HUDEP-2 (cell line): ENCODE results near the gene GRIK4.

Source experiments
- DNase-seq, 76 experiments: peaks; one replicate each; lab custom pipeline; 2025; ENCODE audit not compliant: unreplicated experiment in 76 of 76; lab: John Stamatoyannopoulos, UW

Gene GRIK4

DNA sequence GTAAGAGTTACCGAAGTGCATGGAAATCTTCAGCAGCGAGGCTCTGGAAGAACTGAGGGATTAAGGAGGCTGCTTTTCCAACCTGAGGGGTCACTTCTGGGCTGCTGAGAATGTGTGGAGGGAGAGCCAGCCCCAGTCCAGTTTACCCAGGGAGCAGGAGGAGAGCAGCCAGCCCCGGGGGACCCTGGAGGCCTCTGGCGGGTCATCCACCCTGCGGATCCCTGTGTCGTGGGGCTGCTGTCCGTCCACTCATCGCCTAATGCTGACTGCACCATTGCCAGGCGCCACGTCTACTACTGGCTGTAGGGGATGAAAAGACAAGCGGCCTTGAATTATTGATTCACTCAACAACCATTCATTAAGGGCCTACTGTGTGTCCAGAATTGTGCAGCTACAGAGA lies 283.6 kb downstream of the GRIK4 start:
- no peak for DNase-seq

DNA sequence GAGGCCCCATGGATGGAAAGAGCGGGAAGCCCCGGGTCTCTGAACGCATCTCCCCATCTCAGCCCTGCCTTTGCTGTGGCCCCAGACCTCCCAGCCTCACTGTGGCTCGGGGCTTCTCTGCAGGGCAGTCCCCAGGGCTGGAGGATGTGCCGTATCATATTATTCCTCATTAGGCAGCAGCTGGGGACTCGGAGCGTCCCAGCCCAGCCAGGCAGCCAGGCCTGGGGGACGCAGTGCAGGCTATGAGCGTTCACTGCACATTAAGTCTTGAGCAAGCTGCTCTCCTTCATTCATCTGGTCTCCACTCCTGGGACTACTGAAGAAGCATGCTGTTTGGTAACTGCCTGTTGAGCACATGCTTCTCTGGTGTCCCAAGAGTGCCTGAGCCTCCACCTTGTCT lies 285.6 kb downstream of the GRIK4 start:
- DNase-seq, result no peak

DNA sequence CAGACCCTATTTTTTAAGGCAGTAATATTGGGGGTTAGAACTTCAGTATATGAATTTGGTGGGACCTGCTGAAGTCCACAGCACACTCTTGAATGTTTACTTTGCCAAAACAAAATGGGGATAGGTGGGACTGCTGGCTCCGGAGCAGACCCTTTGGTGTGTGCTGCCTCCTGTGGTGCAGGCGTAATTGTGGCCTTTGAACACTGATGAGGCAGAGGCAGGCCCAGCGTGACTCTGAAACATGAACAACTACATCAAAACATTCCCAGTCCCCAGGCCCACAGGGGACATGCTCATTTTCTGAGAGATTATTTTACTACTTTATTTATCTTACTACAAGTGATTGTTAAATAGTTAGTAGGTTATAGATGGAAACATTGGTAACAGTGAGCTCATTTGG lies 287.3 kb downstream of the GRIK4 start:
- no peak for DNase-seq

DNA sequence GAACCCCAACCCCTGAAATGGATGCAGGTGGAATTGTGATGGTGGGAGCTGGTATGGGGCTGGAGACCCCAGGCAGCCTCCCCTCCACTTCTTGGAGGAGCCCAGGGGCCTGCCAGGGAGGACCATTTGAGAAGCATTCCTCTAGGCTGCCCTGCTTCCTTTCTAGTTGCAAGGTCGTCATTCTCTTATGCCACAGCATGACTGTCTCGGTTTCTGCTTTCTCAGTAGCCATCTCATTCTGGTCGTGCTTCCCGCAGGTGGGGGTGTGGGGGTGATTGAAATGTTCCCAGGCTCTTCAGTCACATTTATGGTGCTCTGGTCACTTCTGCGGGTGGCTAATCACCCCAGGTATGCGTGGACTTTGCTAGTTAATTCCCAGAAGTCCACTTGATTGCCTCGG lies 288.7 kb downstream of the GRIK4 start:
- no peak for DNase-seq

DNA sequence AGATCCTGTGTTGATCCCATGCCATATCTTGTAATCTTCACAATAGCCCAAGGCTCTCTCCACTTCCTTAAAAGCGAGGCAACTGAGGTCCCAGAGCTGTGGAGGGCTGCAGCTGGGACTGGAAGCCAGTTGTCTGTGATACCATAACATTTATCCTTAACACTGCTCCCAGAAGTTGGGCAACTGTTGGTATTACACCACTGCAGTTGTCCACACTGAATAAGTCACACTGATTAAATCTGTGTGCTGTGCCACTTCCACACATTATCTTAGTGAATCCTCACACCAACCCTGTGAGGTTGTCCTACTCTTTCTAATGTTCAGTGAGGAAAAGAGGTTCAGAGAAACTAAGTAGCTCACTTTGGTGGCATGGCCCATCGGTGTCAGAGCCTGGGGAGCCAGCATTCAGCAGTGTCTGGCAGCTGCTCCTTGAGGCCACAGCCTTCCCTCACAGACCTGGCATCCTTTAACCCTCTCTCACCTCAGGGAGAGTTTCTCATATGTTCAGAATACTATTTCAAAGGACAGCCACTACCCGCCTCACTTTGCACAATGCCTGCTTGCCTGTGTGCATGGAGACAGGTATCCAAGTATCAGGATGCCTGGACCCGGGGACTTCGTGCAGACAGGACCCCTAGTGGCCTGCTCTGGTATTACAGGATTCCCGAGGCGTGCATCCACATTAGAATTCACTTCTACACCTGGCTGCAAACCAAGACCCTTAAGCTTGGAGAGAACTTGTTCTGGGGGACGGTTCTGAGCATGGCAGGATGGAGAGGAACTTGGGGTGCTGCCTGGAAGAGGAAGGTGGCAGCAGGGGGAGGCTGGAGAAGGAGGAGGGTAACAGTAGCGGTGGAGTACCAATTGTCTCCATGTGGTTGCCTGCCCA lies 290.5 kb downstream of the GRIK4 start:
- DNase-seq, result peak in 29 of 76 experiments; percentile 0 to 44 (median 11)

DNA sequence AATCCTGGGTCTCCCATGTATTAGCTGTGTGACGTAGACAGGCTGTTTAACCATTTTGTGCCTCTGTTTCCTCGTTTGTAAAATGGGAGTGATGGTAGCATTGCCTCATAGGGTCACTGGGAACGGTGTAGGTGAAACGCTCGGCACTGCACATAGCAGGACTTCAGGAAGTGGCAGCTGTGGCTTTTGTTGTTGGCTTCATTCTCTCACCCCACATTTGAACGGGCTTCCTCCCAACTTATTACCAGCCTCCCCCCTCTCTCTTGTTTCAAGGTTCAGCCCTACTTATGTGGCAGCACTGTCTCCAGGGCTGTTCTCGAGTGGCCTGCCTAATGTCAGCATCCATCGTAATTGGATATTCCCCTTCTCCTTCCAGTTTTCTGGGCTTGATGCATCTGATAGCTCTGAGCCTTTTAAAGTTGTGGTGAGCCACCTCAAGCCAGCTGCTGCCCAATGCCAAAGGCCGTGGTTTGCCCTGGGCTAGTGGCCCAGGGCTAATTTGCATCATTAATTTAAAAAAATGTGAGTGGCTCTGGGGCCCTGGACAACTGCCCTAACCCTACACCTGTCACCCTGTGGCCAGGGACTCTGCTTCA lies 294.5 kb downstream of the GRIK4 start:
- DNase-seq, result no peak

DNA sequence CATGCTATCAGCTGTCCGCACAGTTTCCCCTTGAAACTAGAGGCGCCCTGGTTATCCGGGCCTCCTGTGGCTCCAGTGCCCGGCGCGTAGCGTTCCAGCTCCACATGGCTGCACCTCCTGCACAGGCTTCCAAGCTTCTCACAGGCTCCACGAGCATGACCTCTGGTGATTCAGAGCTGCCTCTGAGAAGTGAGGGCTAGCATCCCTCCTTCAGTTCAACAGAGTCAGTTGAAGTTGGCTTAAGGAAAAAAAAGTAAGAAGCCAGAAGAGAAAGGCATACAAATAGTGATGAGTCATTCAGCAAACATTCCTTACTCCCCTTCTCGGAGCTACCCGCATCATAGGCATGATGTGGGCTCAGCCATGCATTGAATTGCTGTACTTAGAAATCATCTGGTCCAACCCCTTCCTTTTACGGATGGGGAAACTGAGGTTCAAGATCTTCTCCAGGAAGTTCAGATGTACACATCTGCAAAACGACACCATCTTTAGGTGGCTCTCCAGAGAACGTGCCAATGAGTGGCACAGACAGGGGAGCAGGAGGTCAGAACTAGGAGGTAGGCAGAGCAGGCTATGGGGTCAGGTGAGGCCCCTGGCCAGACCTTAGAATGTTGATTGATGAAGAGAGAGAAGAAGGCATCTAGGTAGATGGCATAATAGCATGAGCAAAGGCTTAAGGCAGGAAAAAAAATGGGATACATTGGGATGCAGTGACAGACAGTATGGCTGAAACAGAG lies 296.0 kb downstream of the GRIK4 start:
- DNase-seq, result no peak

DNA sequence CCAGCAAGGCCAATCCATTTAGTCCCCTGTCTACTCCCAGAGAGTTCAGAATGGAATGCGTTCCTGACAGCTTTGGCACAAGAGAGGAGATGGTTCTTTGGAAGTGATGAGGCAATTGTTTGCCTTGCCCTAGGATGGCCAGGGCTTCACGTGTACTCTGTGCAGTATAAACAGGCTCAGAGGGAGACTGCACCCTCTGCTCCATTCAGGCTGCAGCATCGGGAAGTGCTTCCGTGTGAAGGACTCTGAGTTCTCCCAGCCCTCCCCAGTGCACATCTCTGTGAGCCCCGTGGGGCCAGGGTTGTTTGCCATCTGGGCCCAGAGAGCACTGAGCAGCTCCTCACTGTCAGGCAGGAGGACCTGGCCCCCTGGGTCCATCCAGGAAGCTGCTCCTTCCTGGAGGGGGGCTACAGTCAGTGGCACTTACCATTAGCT lies 297.1 kb downstream of the GRIK4 start:
- DNase-seq, result no peak

DNA sequence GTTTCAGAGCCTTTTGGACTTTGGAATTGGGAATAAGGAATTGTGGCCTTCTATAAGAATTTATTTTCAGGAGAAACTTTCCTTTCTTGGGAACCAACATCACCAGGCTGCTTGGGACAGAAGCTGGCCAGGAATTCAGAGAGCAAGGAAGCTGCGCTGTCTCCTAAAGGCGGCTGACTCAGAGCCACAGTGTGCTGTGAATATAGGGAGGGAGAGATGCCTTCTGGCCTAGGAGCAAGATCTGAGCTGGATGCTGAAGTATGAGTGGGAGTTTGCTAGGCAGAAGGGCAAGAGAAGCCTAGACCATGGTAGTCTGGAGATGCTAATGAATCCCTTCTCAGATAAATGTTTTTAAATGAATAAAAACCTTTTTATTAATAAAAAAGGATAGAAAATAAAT lies 298.7 kb downstream of the GRIK4 start:
- no peak for DNase-seq

DNA sequence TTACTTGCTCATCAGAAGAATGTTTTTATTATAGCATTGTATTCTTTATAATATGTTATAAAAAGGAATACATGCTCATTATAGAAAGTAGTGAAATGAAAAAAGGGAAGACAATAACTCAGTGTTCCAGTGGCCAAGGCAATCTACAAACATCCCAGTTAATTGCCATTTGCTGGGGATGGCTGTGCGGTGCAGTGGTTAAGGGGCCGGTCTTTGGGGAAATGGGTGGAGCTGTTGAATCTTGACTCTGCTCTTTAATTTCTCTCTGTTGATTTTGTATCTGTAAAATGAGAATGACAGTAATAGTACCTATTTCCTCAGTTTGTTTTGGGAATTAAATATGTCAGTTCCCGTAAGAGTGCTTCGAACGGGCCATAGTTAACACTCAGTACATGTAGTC lies 299.7 kb downstream of the GRIK4 start:
- no peak for DNase-seq

DNA sequence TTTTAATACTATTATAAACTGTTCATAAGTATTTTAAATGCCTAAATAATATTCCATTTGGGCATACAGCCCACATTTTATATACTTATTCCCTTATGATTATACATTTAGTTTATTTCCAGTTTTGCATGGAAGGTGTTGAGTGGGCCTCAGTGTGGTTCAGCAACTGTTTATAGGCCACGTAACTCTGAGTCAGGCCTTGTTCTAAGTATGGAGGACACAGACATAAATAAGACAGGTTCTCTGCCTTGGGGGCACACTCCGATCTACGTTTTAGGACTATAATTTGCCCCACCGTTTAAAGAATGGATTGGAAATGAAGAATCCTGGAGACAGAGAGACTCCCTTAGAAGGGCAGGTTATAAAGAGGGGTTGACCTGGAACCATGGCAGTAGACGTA lies 300.2 kb downstream of the GRIK4 start:
- DNase-seq, result no peak

DNA sequence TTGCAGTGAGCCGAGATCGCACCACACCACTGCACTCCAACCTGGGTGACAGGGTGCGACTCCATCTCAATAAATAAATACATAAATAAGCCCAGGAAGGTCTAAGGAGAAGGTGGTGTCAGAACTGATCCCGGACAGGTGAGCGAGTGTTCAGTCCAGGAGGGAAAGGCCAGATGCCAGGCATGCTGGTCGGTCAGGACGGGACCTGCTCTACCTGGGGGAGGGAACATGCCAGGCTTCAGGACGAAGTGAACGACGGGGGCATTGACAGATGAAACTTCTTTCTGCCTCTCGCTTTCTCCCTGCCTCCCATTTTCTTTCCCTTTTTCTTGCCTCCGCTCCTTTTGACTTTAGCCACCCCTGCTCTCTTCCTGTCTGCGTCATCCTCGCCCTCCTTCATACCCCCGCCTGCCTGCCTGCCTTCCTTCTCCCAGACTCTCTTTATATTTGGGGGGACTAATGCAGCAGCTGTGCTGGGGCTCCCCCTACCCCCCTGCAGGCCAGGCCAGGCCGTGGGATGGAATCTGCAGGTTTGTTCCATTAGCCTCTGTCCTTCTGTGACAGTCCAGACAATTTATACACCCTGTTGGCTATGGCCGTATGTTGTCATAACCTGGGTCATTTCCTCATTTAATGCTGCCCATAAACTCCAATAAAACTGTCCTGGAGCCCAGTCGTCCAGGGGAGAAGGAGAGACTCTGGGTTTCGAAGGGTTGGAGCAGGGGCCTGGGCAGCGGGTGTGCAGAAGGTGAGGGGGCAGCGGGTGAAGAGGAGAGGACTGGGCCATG lies 303.2 kb downstream of the GRIK4 start:
- no peak for DNase-seq

DNA sequence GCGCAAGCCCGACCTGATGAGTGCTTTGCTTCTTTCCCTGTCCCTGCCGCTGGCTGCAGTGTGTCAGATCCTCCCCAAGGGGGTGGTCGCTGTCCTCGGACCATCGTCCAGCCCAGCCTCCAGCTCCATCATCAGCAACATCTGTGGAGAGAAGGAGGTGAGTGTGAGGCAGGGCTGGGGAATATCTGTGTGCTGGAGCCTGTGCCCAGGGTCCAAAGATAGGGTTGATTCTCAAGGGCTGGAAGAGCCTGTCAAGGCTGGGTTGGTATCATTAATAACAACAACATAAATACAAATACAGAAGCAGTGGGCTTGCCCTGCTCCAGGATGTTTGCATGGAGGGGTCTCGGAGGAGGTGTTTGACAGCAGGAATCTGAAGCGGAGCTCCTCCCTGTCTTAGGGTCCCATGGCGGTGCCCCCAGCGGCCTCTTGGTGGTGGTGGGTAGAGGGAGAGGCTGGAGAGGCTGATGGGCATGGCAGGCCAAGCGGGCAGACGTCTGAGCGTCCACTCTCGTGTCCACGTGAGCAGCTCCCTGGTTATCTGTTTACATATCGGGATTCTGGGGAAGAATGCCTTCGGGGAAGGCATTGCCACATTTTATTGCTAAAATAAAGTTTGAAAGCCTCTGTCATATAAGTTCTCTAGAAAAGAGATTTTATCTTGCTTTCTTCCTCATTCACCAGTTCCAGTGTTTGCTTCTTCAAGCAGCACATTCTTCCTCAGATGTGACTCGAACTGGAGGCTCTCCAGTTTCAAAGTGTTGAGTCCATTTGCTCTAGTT lies 304.0 kb downstream of the GRIK4 start:
- DNase-seq, result no peak

DNA sequence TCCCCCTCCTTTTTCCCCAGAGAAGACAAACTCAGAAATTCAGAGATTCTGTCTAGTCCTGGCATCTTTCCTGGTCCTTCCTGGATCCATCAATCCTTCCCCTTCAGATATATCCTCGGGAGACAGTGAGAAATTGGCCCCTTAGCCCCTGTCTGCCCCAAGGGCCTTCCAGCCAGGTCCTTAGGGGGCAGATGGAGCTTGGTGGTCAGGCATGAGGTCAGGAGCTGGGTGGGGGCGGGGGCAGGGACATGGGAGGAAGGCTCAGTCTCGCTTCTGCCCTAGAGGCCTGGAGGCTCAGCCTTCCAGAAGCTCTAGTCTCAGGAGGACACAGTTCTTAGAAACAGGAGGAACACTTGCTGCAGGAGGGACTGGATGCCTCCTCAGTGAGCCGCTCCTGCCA lies 304.6 kb downstream of the GRIK4 start:
- DNase-seq, result no peak

DNA sequence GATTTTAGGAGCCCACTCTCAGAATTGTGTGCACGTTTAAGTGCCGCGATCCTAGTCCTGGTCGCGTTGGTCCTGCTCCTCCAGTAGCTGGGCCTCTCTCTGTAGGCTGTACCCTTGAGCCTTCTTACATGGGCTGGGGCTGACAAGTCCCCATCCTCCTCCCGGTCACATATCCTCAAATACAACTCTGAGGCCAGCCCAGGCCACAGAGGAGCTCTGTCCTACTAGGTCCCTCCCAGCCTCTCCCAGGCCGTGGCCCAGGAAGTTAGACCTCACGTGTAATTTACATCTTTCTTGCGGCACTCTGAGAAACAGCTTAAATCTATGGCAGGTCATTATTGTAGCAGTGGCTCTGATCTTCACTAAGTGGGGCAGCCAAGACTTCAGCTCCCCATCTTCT lies 305.2 kb downstream of the GRIK4 start:
- no peak for DNase-seq

DNA sequence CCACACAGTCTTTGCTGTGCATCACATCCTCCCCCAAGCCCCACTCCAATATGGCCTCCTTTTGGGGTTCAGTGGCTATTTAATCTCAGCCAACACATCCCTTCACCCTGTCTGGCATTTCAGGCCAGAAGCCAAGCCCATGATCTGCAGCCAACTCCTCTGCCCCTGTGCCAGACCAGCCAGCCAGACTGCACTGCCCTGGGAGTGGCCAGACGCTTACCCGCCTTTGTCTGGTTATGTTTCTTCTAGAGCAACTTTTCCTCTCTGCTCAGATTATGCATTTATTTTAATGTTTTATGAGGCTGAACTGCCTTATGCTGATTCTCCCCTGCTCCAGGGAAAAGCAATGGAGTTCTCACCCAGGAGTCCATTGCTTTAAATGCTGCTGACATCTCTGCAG lies 305.6 kb downstream of the GRIK4 start:
- no peak for DNase-seq

DNA sequence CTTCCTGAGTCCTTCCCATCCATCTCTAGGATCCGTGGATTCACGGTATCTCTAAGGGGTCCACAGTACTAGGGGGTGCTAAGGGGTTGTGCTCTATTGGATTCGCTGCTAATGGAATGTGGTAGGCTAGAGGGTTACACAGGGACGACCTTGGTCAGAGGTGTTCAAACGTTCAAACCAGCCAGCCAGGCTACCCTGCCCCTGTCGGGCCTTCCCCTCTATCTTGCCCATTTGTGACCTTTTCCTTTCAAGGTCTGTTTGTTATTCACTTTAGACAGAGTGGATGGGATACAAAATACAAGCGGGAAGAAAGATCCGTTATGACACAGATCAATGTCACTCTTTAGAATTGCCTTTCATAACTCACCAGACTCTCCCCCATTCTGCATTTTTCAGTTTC lies 306.5 kb downstream of the GRIK4 start:
- no peak for DNase-seq

DNA sequence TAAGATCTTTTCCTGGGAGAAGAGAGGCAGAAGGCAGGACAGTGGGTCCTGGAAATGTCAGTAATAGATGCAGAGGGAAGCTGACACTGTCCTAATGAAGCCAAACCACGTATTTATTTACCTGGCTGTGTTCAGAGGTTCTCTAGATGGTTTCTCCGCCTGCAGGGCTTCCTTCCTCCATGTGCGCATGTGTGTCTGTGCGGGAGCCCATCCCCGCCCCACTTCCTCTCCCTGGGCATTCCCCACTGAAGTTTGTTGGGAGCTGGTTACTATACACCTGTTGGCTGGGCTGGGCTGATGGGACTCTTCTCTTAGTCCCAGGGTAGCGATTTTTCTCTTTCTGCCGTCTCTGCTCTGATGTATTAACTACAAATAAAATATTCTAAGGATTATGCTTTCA lies 307.5 kb downstream of the GRIK4 start:
- no peak for DNase-seq

DNA sequence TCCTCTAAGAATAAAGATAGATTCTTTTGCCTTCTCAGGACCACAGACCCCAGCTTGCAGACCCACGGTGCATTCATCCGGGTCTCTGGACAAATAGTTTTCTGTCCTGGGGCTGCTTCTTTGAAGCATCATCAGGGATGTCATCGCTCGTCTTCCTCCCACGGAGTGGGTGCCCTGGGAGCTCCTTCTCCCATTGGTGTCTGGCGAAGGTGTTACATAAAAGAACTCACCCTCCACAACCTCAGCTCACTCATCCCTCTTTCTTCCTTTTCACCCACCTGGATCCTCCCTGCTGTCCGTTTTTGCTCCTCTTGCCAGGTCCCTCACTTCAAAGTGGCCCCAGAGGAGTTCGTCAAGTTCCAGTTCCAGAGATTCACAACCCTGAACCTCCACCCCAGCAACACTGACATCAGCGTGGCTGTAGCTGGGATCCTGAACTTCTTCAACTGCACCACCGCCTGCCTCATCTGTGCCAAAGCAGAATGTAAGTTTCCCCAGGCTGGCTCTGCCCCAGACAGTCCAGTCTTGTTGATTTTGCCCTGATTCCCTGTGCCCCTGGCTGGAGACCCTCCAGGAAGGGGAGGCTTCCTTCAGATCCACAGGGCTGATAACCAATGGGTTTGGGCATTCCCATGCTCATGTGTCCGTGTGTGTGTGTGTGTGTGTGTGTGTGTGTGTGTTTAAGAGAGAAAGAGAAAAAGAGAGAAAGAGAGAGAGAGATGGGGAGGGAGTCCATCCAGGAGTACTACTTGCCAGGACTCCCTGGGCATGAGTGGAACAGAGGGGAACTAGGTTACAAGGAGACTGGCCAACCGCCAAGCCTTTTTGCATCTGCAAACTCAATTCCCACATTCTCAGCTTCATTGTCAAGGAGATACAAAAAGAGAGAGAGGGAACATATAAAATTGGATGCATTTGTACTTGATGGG lies 308.2 kb downstream of the GRIK4 start:
- no peak for DNase-seq
